Muscle layer of colon (tissue), 2 donors: ENCODE data around the gene ACACA.

Experiments
- H3K27ac ChIP-seq: one replicate; pipeline ENCODE4 v1.7.0; 2013; ENCODE audit warnings: low read depth, mild to moderate bottlenecking, low read length, moderate library complexity
- H3K27me3 ChIP-seq, 2 donors: one replicate each; pipeline ENCODE4 v1.7.0; 2013; ENCODE audit warnings: low read length in 2 of 2, mild to moderate bottlenecking in 2 of 2; ENCODE audit not compliant: insufficient read depth in 2 of 2, control insufficient read depth in 1 of 2
- H3K36me3 ChIP-seq: one replicate; pipeline ENCODE4 v1.7.0; 2013; ENCODE audit warnings: mild to moderate bottlenecking, low read length; ENCODE audit not compliant: insufficient read depth
- H3K4me1 ChIP-seq: one replicate; pipeline ENCODE4 v1.7.0; 2013; ENCODE audit warnings: mild to moderate bottlenecking, low read length; ENCODE audit not compliant: insufficient read depth
- H3K4me3 ChIP-seq, 2 donors: one replicate each; pipeline ENCODE4 v1.7.0; 2013; ENCODE audit warnings: low read length in 2 of 2, low read depth in 1 of 2, mild to moderate bottlenecking in 1 of 2, moderate library complexity in 1 of 2
- H3K9ac ChIP-seq: one replicate; pipeline ENCODE4 v1.7.0; 2013; ENCODE audit warnings: low read length
- H3K9me3 ChIP-seq: one replicate; pipeline ENCODE4 v1.7.0; 2013; ENCODE audit warnings: mild to moderate bottlenecking, low read length
- donor health status: abdominal sarcoma.
- donor health status: Adenocarcinoma of cecum.

Gene ACACA

GRCh38 chr17:37037590-37038155, 369.0 kb downstream of the ACACA start:
- no peak overlapping the region for H3K4me3 ChIP-seq
- H3K9ac ChIP-seq: no peak overlapping the region
- no peaks in the 10 kb centered on the region for H3K36me3 ChIP-seq
- no peaks in the 10 kb centered on the region for H3K27me3 ChIP-seq
- no peaks in the 10 kb centered on the region for H3K9me3 ChIP-seq
- H3K4me1 ChIP-seq: no peaks in the 10 kb centered on the region
- no peak overlapping the region for H3K27ac ChIP-seq
